ENCODE data around the gene GPR179. TPM values are rescaled to one million over a fixed set of nuclear protein-coding genes. Genes with fewer than 3 reads are reported as not detected.

Gene GPR179
- polyA plus RNA-seq, 1 donor (not counting 4 experiments of a cell fraction or from before 2014, with no cell fraction given) = 0.01 TPM

DNA sequence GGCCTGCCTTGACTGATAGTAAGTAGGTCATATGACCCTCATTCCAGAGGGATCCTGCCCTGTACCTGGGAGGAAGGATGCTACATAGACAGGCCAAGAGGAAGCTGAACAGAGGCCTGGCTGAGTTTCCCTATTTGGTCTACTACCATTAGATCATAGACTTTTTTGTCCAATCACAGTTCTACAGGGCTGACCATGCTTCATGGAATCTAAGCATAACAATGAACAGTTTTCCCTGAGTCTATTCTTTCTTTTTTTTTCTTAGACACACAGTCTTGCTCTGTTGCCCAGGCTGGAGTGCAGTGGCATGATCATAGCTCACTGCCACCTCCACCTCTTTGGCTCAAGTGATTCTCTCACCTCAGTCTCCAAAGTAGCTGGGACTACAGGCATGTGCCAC is 3.9 kb downstream of the GPR179 start:
- Histone ChIP-seq H3K4me2 (ENCODE audit: control insufficient read depth, extremely low read depth, insufficient read depth, low read depth, low read length) (no peak overlapping the region), H3K36me3 (ENCODE audit: control insufficient read depth in 2 of 2, extremely low read depth in 1 of 2, insufficient read depth in 2 of 2, low read length in 2 of 2) (no peaks in the 10 kb centered on the region), H4K20me1 (ENCODE audit: control insufficient read depth, extremely low read depth, insufficient read depth, low read length) (no peaks in the 10 kb centered on the region), H3K9ac (ENCODE audit: control insufficient read depth, extremely low read depth, insufficient read depth, low read length) (no peak overlapping the region), H3K4me3 (ENCODE audit: control insufficient read depth in 2 of 3, extremely low read depth in 1 of 3, insufficient read depth in 2 of 3, low read depth in 1 of 3, low read length in 3 of 3) (no peak overlapping the region), H2AFZ (ENCODE audit: control insufficient read depth, low read length) (no peak overlapping the region), H3K79me2 (ENCODE audit: control insufficient read depth, insufficient read depth, low read length) (no peaks in the 10 kb centered on the region), H3K9me1 (ENCODE audit: control insufficient read depth, extremely low read depth, insufficient read depth, low read length) (no peaks in the 10 kb centered on the region), H3K27ac (ENCODE audit: control insufficient read depth, insufficient read depth, low read length) (no peak overlapping the region), H3K27me3 (ENCODE audit: control insufficient read depth, extremely low read depth, insufficient read depth, low read length) (peaks cover 7% of the 10 kb centered on the region), H3K4me1 (ENCODE audit: control insufficient read depth, extremely low read depth, insufficient read depth, low read length) (peaks cover 4% of the 10 kb centered on the region), H3K9me3 (ENCODE audit: control insufficient read depth, low read depth, low read length) (no peaks in the 10 kb centered on the region)
- FAIRE-seq (no peak), DNase-seq (ENCODE audit: low read depth, low spot score) (no peak)
- TF ChIP-seq, protein P1, sequence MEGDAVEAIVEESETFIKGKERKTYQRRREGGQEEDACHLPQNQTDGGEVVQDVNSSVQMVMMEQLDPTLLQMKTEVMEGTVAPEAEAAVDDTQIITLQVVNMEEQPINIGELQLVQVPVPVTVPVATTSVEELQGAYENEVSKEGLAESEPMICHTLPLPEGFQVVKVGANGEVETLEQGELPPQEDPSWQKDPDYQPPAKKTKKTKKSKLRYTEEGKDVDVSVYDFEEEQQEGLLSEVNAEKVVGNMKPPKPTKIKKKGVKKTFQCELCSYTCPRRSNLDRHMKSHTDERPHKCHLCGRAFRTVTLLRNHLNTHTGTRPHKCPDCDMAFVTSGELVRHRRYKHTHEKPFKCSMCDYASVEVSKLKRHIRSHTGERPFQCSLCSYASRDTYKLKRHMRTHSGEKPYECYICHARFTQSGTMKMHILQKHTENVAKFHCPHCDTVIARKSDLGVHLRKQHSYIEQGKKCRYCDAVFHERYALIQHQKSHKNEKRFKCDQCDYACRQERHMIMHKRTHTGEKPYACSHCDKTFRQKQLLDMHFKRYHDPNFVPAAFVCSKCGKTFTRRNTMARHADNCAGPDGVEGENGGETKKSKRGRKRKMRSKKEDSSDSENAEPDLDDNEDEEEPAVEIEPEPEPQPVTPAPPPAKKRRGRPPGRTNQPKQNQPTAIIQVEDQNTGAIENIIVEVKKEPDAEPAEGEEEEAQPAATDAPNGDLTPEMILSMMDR (optimal IDR thresholded peaks at IDR 0.05 in 1 of 3, IDR thresholded peaks at IDR 0.05 in 1 of 3, conservative IDR thresholded peaks at IDR 0.05 in 1 of 3; ENCODE audit: extremely low read depth in 1 of 3, insufficient read depth in 2 of 3, low read length in 3 of 3) = no peak
- no peak for TF ChIP-seq EZH2 (IDR thresholded peaks at IDR 0.05; ENCODE audit: low read length)
- dilution Hi-C loops (cut with MboI; ENCODE audit: extremely low pct_ligation_motif_present, low sequenced_read_pairs) = no loop called here

DNA sequence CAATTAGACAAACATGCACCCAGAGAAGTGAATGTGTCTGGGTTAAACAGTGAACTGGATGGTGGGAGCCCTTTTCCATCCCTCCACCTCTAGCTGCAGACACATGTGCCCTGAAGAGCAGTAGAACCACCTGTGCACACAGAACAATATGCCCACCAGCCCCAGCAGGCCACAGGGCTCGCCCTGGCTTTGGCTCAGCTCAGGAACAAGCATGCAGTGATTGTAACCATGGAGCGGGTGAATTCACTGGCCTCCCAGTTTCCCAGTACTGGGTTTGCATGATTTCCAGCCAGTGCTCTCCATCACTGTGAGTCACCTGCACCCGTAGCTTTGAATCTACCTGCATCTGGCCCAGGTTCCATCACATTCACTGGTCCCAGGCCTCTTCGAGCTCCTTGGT is 5.2 kb downstream of the GPR179 start:
- H3K27me3 ChIP-seq (ENCODE audit: control insufficient read depth, extremely low read depth, insufficient read depth, low read length) = peaks cover 7% of the 10 kb centered on the region
- FAIRE-seq = no peak

More for the DNA sequence above, 5.2 kb downstream of the GPR179 start:
- H3K4me1 ChIP-seq (ENCODE audit: control insufficient read depth, extremely low read depth, insufficient read depth, low read length) = peaks cover 4% of the 10 kb centered on the region
- no peak for TF ChIP-seq EZH2 (IDR thresholded peaks at IDR 0.05; ENCODE audit: low read length)
- TF ChIP-seq, protein P1 (optimal IDR thresholded peaks at IDR 0.05 in 1 of 3, IDR thresholded peaks at IDR 0.05 in 1 of 3, conservative IDR thresholded peaks at IDR 0.05 in 1 of 3; ENCODE audit: extremely low read depth in 1 of 3, insufficient read depth in 2 of 3, low read length in 3 of 3) = no peak
- dilution Hi-C loops (cut with MboI; ENCODE audit: extremely low pct_ligation_motif_present, low sequenced_read_pairs) = no loop called here
- no peak overlapping the region for H3K9ac ChIP-seq (ENCODE audit: control insufficient read depth, extremely low read depth, insufficient read depth, low read length)
- H3K4me3 ChIP-seq (ENCODE audit: control insufficient read depth in 2 of 3, extremely low read depth in 1 of 3, insufficient read depth in 2 of 3, low read depth in 1 of 3, low read length in 3 of 3) = no peak overlapping the region
- no peak overlapping the region for H2AFZ ChIP-seq (ENCODE audit: control insufficient read depth, low read length)
- no peaks in the 10 kb centered on the region for H4K20me1 ChIP-seq (ENCODE audit: control insufficient read depth, extremely low read depth, insufficient read depth, low read length)
- no peaks in the 10 kb centered on the region for H3K9me1 ChIP-seq (ENCODE audit: control insufficient read depth, extremely low read depth, insufficient read depth, low read length)
- no peaks in the 10 kb centered on the region for H3K36me3 ChIP-seq (ENCODE audit: control insufficient read depth in 2 of 2, extremely low read depth in 1 of 2, insufficient read depth in 2 of 2, low read length in 2 of 2)
- DNase-seq (ENCODE audit: low read depth, low spot score) = no peak
- H3K9me3 ChIP-seq (ENCODE audit: control insufficient read depth, low read depth, low read length) = no peaks in the 10 kb centered on the region
- no peak overlapping the region for H3K27ac ChIP-seq (ENCODE audit: control insufficient read depth, insufficient read depth, low read length)
- no peaks in the 10 kb centered on the region for H3K79me2 ChIP-seq (ENCODE audit: control insufficient read depth, insufficient read depth, low read length)
- H3K4me2 ChIP-seq (ENCODE audit: control insufficient read depth, extremely low read depth, insufficient read depth, low read depth, low read length) = no peak overlapping the region
